NK-92 treated with Interleukin-12 subunit alpha and Interleukin-12 subunit beta, amount 100 ng/mL, for 24 hours (cell line): ENCODE results near the gene CLK3.
"Not testable (repeated sequence)": the region's sequence is repeated elsewhere in the genome, so short reads cannot be mapped to it uniquely, and the experiment has no call there.

ENCODE experiments used
- DNase-seq: peaks from one replicate; lab custom pipeline; 2025; lab: John Stamatoyannopoulos, UW

The CLK3 gene

DNA sequence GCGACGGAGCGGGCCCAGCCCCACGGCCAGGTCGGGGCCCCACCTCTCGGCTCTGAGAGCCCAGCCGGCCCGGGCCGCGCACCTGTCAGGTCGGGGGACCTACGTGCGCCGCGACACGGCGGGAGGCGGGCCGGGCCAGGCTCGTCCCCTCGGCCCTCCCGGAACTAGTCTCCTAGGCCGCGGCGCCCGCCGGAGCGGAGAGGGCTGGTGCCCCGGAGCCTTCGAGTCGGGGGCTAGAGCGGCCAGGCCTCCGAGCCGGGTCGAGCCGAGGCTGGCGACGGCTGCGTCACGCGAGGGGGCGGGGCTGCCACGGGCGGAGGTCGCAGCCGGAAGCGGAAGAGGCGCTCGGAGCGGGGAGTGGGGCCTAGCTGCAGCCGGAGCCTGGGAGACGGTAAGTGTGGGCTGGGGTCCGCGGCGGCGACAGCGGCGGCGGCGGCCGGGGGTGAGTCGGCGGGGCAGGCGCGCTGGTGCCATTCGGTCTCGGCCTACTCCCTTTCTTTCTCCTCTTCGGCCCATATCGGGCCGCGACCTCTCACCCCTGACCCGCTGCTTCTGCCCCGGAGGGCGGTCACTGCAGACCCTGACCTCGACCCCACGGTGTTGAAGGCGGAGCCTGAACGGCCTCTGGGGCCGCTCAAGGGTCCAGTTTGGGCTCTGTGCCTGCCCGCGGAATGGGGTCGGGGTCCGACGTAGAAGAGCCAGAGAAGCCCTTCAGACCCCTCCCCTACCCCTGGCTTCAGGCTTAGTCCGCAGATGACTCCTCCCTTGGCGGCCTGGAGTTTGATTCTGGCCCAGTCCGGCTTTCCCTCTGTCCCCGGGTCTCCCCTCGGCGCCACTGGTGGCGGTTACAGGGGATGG is at the start of gene CLK3:
Gene CLK3, plus strand, starts transcription at position 329 of the 858 bp plus-strand sequence. CDS start 3,361 bp downstream, outside the sequence.
- DNase-seq = peak; percentile 96

DNA sequence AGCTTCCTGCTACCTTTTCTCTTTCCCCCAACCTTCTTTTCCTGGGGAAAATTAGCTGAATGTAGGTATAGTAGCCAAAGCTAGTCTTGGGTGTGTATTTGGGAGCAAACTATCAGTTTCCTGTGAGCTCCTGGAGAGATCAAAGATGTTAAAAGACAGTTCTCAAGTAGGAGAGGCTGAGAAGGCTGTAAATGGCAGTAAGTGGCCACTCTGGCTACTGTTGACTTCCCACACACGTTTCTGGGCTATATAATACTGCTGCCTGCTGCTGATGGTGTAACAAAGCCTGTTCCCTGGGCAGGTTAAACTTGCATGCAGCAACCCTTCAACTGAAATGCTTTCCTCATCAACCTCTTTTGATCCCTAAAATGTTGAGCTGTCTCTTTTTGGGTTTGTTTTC is 47.0 kb upstream of the CLK3 start:
- no peak for DNase-seq

DNA sequence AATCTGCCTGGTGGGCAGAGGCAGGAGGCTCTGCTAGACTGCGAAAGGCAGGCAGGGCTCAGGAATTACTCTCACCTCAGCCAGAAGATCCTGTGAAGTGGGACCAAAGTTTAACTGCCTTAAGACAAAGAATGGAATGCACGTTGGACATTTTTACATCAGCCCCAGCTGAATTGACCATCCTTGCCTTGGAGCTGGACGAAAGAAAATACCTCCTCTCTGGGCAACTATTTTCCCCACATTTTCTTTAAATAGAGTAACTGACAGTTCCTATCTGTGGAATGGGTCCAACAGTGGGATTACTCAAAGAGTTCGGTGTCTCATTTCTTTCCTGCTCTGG is 45.9 kb upstream of the CLK3 start:
- no peak for DNase-seq

DNA sequence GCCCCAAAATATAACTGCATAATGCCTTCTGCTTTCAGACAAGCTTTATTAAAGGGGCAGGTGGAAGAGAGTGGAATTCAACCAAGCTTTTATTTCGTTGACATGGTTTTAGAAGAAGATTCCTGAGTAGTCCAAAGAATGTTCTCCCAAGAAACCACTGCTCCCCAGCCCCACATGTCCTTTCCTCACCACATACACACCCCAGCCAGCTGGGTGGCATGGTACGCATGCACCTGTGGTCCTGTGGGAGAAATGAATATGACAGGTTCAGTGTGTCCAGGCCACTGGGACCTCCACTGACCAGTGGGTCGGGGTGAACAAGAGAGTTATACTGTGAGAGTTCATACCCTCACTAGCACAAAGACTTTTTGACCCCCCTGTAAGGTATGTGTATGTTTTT is 44.4 kb upstream of the CLK3 start:
- DNase-seq = no peak

DNA sequence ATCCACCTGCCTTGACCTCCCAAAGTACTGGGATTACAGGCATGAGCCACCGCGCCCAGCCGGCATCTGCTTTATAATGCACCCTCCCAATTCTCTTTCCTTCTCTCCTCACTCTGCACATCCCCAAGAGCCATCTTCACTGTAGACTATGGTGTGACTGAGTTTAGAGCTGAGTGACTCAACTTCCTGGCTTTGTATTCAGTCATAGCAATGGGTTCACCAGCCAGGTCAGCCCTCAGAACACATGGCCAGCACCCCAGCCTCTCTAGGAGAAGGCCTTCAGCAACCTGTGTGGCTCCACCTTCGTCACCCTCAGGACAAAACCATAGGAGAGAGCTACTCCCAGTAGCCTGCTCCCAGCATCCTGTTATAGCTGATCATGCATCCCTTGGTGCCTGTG is 41.6 kb upstream of the CLK3 start:
- DNase-seq = peak; percentile 36

DNA sequence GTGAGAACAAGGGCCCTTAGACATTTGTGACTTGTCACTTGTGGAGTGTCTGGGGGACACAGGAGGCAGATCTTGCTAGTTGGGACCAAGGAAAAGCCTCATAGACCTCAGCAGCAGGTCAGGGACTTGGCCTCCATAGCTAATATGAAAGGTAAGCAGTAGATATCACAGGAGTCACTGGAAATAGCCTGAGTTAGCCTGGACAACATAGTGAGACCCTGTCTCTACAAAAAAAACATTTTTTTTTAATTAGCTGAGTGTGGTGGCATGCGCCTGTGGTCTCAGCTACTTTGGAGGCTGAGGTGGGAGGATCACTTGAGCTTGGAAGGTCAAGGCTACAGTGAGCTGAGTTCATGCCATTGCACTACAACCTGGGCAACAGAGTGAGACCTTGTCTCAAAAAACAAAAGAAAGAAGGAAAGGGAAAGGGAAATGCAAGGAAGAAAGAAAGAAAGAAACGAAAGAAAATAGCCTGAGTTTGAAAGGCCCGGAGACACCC is 37.1 kb upstream of the CLK3 start:
- no peak for DNase-seq

DNA sequence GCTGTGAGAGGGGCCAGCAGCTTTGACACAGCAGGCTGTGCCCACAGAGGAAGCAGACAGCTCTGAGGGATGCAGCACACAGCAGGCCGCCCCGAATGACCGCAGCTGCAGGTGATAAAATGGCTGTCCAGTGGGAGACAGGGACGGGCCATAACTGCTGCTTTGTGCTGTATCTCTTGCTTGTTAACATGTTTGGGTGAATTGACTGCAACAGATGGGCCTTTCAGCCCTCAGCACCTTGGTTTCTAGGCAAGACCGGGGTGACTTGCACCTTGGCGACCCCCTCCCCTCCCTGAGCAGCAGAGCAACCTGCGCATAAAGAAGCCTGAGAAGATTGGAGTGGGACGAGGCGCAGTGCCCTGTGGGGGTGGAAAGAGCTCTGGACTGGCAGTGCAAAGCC is 36.6 kb upstream of the CLK3 start:
- DNase-seq = no peak

DNA sequence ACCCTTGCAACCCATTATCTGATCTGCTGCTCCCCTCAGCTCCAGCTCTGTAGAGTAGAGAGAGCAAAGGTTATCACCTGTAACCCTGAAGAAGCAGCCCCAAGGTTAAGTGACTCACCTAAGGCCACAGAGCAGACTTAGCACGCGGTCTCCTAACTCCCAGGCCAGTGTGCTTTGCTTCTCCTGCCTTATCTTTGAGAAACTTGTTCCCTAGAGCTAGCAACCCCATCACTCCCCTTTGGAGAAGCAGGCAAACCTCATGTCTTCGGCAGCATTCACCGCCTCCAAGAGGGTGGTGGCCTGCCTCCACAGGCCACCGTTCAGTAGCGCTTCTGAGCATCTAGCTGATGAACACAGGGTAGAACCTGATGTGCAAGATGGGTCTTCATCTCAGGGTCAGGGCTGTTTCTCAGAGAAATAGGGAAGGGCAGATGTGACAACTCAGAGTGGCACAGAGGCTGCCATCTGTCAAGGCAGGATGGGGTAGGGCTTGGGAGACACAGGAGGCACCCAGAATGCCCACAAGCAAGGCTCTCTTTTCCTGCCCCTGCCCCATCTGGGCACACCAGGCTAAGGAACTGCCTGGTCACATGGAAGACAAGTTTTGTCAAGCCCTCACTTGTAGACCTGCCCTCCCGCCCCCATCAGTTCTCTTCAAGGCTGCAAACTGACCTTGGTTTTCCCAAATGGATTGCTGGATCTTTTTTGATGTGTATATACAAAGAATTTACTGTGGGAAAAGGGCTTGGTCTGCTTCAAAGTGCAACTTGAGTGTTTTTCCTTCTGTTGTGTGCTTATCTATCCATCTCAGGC is 34.9 kb upstream of the CLK3 start:
- no peak for DNase-seq

DNA sequence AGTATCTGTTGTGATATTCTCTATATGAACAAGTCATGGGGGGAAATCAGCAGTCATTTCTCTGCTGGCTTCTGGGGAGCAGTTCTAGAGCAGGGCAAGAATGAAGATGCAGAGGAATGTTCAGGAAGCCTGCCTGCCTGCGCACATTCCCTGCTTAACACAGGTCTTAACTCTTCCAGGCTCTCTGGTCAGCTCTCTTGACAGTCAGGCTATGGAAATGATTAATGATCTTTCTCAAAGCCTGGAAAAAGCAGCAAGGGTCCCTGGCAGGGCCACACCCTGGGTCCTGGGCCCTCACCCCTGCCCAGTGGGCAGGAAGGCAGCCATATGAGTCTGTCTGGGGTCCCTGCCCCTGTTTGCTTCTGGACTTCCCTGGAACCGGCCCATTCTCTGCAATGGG is 31.4 kb upstream of the CLK3 start:
- DNase-seq = no peak

DNA sequence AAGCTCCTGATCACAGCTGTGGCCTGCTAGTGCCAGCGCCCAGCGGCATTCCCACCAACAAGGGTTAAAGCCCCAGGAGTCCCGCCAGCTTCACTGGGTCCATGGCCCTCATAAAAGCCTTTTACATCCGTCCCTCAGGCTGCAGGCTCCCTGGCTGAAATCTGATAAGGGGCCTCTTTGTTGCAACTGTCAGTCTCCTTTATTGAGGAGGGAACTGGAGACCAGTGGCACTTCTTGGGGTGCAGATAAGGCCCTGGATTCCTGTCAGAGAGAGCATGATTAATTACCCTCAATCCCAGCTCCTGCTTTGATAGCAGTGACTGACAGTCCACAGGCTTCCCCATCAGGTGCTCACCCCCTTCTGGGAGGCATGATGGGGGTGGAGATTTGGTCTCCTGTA is 30.9 kb upstream of the CLK3 start:
- no peak for DNase-seq

DNA sequence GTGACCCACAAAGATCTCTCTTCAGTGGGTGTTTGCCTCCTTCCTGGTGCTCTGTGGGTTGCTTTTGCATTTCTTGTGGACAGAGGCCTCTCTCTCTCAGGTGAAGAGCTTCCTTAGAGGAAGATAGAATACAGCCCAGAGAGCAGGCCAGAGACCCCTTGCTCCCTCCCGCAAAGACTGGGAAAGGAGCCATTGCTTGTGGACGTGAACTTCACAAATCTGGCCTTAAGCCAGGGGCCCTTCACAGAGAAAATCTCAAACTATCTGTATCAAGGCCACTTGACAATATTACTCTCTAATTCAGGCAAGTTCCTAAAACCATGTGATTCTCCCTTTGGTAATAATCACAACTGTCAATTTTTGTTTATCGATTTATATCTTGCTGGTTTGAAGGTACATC is 30.4 kb upstream of the CLK3 start:
- DNase-seq = no peak

DNA sequence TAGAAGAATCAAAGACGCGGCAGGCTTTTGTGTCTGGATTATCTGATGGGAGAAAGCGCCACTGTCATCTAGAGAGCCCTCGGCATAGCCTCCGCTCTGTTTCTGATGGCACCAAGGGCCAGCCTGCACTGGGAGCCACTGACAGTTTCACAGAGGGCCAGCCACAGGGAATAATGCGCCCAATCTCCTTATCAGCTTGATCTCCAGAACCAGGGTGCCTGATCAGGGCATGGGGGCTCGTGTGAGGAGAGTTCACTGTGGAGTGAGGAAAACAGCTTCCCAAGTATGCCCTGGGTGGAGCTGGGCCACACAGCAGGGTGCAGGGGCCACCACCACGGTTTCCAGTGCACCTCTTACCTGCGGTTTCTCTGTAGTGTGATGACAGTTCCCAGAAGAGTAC is 29.8 kb upstream of the CLK3 start:
- no peak for DNase-seq

DNA sequence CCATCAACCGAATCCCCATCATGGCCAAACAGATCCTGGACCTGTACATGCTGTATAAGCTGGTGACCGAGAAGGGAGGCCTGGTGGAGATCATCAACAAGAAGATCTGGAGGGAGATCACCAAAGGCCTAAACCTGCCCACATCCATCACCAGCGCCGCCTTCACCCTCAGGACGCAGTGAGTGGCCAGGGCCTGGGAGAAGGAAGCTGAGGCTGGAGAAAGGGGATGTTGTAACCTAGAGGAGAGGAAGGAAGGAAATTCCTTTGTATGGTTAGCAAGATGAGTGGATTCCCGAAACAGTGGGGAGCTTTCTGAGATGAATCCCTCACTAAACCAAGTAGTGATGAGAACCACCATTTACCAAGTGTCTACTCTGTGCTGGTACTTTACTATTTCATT is 25.8 kb upstream of the CLK3 start:
- no peak for DNase-seq

DNA sequence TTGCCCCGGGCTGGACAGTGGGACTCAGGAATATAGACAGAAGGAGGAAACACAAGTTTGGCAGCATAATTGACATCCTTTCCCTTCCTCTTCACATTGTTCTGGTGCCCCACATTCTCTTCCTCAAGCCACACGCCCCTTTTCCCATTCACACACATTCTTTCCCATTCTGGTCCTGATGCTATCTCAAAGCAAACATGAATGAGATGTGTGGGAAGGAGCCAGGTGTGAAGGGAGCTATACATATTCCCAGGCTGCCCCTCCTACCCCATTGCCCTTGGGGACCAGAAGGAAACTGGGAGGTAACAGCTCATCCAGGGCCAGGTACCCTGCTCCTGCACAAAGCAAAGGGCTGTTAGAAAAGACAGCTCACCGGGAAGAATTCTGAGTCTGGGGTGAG is 23.4 kb upstream of the CLK3 start:
- DNase-seq = no peak

DNA sequence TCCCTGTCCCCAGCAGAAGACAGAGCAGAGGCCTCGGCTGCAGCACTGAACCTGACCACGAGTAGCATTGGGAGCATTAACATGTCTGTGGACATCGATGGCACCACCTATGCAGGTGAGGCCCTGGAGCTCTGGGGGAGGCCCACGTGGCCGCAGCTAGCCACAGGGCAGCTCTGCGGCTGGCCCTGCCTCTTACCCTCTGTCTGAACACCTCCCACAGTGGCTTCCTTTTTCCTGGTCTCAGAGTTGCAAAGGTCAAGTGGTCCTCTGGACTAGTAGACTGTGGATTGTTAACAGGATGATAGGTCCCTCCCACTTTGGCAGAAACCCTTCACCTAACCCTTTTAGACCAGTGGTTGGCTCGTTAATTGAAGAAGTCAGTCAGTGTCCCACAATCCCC is 22.5 kb upstream of the CLK3 start:
- DNase-seq = no peak

DNA sequence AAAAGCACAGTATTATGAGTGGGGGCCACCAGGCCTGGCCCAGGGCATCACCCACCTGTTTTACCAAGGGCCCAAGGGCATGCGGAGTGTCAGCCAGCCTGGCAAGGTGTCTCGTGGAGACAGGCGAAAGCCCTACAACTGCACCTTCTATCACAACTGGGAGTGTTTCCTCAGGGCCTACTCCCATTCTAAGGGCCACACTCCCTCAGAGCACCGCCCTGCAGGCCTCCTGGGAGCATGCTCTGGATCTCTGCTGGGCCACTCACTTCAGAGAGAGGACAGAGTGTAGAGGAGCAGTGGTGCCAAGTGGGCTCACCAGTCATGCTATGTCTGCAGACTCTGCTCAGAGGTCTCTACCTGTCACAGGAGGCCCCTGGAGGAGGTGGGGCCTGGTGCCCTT is 21.2 kb upstream of the CLK3 start:
- DNase-seq = no peak

DNA sequence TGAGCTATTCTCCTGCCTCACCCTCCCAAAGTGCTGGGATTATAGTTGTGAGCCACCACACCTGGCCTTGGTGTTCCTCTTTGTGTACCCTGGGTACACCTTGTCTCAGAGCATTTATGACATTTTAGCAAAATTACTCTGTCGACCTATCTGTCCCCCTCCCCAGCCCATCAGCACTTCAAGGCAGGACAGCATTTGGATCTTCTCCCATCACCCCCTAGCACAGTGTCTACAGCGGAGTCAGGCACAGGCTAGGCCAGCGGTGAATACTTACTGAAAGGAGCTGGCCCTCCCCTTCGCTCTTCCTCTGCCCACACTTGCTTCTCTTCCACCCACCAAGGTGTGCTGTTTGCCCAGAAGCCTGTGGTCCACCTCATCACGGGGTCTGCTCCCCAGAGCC is 20.4 kb upstream of the CLK3 start:
- DNase-seq = no peak

DNA sequence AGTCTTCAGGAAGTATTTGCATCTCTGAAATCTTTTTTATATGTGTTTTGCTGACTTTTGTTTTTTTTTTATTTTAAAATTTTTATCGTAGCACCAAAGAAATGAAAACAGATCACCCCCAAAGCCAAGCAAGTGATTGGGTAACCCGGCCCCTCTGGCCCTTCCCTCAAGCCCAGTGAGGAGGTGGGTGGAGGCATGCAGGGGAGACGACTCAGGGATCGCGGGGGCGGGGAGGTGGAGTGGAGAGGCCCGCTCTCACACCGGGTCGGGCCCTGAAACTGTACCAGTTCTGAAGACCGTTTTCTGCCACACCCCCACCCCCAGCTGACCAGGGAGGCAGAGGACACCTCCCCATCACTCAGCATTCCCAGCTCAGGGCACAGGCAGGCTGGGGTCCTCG is 18.9 kb upstream of the CLK3 start:
- not testable (repeated sequence) for DNase-seq

DNA sequence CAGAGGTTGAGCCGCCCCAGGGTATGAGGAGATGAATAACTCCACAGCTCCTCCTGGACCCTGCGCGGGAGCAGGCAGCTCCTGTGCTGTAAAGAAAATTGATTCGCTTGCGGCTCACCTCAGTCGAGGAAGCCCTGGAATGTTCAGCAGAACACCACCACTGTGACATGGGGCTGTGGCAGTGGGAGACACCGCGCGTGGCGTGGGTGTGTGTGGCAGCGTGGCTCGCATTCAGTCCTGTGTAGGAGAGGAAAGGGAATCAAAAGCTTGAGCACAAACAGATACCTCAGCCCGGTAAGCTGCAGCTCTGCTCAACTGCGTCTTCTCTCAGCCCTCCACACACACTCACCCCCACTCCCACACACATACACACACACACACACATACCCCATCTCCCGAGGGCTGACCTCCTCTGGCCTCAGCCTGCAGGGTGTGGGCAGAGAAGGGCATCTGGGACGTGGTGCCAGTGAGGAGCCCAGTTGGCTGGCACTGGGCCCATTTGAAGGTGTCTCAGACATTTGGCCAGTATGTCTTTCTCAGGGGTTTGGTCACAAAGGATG is 18.4 kb upstream of the CLK3 start:
- DNase-seq = not testable (repeated sequence)

DNA sequence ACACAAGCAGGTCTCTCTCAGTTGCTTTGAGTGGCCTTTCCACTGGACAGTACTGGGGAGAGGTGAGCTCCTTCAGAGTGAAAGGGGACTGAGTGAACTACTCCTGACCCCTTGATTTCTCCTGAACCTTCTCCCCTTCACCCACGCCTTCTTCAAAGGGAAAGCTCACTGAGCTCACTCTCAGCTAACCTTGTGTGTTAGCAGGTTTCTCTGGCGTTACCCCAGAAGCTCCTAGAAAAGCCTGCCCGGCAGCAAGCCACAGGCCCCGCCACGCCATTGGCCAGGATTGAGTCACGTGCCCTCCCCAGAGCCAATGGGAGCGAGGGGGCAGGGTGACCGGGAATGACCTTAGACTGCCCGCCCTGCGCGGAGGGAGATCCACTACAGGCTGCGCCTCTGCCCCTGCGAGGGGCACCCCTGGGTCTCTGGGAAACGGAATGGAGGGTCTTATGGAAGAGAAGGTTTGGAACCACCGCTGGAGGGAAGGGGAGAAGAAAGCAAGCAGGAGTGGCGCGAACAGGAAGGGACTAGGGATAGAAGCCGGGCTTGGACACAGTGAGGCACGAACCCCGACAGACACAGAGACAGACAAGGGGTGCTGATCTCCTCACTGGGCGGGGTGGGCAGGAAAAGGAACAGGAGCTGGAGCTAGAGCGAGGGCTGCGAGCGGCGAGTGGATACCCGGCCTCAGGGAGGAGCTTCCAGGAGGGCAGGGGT is 17.4 kb upstream of the CLK3 start:
- DNase-seq = peak; percentile 69

DNA sequence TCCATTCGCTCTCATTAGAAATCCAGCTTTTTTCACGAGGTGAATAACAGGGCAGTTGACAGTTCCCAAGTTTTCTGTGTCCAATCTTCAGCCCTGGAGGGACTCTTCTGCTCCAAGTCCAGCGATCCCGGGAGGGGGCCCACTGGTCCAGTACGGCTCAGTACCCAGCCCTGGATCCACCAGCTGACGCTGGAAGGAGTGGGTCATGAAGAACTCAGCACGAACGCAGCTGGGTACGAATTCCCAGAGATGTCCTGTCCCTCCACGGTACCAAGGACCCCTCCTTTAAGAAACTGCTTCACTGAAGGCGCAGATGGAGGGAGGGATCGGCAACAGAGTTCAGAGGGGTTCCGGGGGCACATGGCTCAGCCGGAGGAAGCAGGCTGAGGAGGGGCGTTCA is 16.5 kb upstream of the CLK3 start:
- no peak for DNase-seq

DNA sequence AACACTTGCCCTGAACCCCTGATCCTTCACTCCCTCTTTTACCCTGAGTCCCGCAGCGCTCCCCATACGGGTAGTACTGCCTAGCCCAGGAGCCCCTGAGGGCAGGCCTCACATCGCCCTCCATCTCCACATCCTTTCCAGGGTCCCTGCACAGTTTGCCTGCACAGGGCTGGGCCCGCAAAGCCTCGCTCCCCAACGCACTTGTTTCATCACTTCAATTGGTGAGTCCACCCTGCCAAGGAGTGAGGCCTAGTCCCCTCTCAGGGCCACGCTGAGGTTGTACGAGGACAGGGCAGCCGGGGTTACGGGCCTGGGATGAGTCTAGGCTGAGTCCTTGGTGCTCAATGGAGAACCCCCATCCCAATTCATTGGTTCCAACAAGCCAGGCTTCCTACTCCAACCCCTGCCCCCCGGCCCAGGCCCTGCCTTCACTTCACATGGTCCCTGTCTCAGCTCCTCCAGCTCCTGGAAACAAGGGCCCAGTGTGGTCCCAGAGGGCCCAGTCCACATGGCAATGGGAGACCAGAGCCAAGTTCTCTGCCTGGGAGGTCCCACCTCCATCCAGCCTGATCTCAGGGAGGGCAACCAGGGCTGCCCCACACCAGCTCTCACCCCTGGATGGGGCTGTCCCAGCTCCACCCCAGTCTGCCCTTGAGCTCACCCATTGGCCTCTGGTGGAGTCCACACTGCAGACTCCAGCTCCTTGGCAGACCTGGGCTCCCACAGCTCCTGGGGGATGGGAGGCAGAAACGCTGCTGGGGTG is 12.4 kb upstream of the CLK3 start:
- DNase-seq = no peak
